IPS-NIHi7 (cell line): ENCODE measurements around the gene TBX5.

Experiments used
- DNase-seq: peaks from one replicate; pipeline ENCODE4 v3.0.0; 2012; ENCODE audit warnings: mixed read lengths; ENCODE audit errors: extremely low spot score

TBX5 gene

GRCh38 chr12:114405519-114406271 is at the start of gene TBX5:
TSS of gene TBX5 (minus strand) at chr12:114406144. CDS start at chr12:114403898, 2,246 bp downstream.
- no peak for DNase-seq

GRCh38 chr12:114451657-114452056 is 45.7 kb upstream of the TBX5 start:
- no peak for DNase-seq

DNA sequence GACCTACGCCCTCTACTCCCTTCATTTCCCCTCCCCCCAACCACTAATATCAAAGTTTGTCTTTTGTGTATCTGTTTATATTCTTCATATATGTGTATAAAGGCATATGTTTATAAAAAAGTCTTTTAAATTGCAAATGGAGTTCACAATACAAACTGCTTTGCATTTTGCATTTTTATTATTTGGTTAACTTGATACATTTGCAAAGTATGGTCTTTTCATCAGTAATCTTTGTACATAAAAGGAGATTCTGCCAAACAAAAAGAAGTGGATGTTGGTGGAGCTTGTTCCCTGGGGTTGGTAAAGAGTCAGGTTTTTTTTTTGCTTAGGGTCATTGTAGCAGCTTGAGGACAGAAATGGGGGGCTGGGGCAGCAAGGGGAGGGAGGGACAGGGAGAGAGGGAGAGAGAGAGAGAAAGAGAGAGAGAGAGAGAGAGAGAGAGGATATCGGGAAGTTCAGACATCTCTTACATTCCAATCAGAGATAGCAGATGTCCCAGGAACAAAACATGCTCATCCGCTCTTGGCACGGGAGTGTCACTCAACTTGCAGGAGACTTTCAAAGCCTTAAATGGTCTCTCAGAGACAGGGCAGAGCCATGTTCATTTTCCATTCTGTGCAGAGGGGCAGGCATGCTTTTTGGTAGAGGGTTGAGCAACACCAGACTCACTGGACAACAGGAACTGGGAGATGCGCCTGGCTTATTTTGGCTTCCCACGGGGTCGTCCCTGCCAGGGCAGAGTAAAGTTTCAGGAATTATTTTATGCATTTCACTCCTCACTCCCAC is 44.8 kb upstream of the TBX5 start:
- DNase-seq, result no peak

GRCh38 chr12:114450019-114450418 is 44.1 kb upstream of the TBX5 start:
- no peak for DNase-seq

GRCh38 chr12:114448618-114448933 is 42.6 kb upstream of the TBX5 start:
- DNase-seq, result peak; percentile 65

DNA sequence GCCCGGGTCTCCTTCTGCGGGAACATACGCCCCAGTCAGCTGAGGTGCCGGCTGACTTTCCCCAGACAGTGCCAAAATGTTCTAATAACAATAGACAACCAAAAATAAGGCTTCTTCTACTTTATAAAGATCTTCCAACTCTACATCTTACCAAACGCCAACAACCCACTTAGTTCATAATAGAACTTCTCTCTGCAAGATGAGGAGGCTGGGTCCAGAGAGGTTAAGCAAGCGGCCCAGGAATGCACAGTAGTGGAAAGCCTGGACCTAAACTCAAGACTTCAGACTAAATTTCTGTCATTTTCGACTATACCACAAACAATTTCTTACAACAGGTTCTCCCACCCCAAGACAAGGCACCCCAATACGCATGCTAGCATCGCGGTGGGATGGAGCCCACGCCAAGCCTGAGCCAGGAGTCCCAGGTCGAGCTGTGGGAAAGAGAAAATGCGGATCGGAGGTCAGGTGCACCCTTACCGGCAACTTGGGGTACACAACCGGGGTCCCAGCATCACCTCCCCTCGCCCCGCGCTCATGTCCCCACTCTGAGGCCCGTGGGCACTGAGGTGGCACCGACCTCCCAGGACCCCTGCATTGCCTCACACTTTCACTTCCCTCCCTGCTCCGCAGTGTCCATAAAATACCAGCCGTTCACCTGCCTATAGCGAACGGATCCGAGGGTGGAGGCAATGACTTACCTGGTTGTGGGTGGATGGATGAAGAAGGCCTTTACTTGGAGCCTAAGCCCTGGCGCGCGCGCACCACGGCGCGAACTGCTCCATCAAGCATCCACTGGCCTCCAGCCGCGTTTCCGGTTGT is 42.1 kb upstream of the TBX5 start:
- no peak for DNase-seq

GRCh38 chr12:114447274-114447716 is 41.4 kb upstream of the TBX5 start:
- peak; percentile 54 for DNase-seq

- no peak for DNase-seq
Measured at GRCh38 chr12:114445401-114446323, 39.7 kb upstream of the TBX5 start.

DNA sequence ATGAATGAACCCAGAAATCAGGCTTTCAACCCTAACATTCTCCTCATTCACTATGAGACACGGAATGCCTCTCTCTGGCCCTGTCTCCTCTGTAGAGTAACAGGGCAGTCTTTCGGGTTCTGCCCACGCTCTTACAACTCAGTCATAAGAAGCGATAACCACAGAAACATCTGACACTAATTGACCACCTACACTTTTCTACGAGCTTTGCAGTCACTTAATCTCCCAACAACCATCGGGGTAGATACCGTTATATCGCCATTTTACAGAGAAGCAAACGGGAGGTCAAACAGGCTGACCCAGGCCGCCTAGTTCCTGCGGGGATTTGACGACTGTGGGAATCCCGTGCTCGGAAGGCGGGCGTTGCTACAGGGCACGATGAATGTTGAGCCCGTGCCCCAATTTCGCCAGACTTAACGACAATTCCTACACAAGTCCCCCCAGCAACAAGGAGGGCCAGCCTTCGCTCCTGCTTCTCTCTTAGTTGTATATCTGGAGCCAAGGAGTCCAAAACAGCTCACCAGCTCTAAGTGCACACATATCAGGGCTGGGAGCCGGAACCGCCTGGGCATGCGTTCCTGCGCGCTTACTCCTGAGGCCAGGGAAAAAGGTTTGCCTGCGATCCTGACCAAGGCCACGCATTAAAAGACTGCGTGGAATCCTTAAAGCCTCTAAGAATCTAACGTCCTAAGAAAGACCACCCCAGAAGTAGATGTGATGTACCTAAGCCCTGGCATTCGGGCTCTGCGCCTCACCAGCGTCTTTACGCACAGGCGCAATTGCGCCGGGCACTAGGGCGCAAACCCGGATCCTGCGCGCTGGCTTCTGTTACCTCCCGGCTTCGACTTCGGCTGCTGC is 38.7 kb upstream of the TBX5 start:
- DNase-seq, result no peak

GRCh38 chr12:114443607-114444421 is 37.9 kb upstream of the TBX5 start:
- no peak for DNase-seq

DNA sequence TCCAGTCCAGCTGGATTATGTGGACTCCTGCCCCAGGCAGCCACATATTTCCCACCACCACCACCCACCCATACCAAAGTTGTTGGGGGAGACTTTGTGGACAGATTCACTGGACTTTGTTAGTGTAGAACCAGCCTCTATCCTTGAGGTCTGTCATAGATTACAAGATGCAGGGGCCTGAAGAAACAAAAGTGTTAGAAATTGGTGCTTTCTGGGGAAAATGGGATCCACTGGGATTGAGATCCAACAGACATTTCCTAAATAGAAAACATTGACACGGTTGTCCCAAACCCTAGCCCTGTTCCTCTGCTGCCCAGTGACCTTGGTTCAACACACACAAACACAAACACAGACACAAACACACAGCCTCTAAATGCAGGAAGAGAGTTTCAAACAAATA is 36.6 kb upstream of the TBX5 start:
- DNase-seq, result no peak

GRCh38 chr12:114441545-114441944 is 35.6 kb upstream of the TBX5 start:
- DNase-seq, result no peak

DNA sequence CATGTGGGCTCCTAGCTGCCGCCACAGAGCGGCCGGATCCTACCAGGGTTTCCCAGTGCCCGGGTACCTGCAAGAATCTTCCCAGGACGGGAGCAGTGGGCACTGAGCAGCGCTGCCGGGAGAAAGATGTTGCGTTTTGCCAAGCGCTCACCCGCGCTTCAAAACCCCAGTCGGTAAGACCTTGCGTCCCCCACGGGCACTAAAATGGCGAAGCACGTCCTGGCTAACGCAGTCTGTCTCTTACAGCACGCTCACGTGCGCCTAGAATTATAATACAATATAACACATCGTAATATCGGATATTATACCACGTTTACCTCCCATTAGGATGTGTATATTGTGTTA is 35.1 kb upstream of the TBX5 start:
- DNase-seq, result no peak

DNA sequence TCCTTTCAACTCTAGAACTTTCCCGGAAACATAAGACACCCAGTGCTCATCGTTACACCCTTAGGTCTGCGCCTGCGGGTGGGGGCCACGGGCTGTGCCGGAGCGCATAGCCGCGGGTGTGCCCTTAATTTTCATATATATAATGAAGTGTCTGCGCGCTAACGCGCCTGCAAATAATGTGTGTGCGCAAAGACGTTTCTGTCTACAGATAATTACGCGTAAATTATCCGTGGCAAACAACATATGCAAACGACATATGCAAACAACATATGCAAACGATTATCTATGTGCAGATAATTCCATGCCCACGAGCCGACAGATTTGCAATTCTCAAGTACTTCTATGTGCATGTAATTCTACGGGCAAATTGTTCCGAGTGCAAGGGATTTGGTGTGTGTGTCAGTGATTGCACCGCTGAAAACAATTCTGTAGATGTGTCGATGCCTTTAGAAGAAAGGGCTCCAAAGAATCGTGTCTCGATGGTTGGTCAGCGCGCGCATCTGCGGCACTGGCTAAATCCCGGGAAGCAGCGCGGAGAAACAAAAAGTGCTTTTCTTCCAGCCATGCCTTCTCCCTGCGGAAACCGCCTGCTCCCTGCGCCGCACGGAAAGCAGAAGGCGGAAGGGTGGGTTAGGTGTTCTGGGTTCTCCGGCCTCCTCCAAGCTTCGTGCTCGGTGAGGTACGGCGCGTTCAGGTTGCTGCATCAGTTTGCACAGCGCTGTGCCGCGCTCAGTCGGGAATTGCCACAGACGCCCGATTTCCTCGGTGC is 34.5 kb upstream of the TBX5 start:
- peak; percentile 40 for DNase-seq

- DNase-seq, result no peak
Measured at GRCh38 chr12:114439817-114440216, 33.9 kb upstream of the TBX5 start.

GRCh38 chr12:114439261-114439683 is 33.3 kb upstream of the TBX5 start:
- no peak for DNase-seq

DNA sequence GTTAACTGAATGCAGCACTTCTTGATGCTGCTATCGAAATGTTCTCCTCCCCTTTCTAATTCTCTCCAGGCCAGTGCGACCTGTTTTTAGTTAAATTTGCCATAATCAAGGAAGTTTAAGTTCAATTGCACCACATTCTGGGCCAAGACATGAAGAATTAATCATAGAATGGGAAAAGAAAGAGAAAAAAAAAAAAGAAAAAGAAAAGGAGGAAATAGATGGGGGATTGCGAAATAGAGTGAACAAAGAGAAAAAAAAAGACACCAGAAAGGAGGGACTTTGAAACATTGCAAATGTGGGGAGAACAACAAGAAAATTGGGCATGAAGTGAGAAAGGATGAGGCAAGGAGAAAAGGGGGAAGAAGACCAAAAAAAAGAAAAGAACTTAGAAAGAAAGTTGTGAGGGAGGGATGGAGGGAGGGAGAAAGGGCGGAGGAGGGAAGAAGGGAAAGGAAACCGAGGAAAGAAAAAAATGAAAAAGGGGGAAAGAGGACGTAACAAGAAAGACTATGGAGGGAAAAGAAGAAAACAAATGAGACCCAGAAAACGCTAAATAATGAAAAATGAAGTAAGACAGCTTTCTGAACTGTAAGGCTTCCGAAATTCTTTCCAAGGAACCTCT is 32.8 kb upstream of the TBX5 start:
- DNase-seq, result no peak

- no peak for DNase-seq
Measured at GRCh38 chr12:114434341-114434740, 28.4 kb upstream of the TBX5 start.
